Superior temporal gyrus (tissue), 1 donor: ENCODE measurements around the gene CHD9.
A peak's percentile ranks its signal among the peaks of the same experiment; 100 is the strongest.
"Not testable (repeated sequence)": the region's sequence is repeated elsewhere in the genome, so short reads cannot be mapped to it uniquely, and the experiment has no call there.

Experiments
- DNase-seq: peaks from one replicate; pipeline ENCODE4 v3.0.0-alpha.2; 2016; ENCODE audit errors: extremely low spot score

CHD9 gene

DNA sequence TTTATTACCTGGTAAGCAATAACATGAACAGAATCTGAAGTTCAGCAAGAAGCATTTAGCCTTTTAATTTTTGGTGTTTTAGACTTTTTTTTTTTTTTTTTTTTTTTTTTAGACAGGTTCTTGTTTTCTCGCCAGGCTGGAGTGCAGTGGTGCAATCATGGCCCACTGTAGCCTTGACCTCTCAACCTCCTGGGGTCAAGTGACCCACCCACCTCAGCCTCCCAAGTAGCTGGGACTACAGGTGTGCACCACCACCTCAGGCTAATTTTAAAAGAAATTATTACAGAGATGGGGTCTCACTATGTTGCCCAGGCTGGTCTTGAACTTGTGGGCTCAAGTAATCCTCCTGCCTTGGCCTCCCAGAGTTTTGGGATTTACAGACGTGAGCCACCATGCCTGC is 206.5 kb downstream of the CHD9 start:
- DNase-seq, result no peak

DNA sequence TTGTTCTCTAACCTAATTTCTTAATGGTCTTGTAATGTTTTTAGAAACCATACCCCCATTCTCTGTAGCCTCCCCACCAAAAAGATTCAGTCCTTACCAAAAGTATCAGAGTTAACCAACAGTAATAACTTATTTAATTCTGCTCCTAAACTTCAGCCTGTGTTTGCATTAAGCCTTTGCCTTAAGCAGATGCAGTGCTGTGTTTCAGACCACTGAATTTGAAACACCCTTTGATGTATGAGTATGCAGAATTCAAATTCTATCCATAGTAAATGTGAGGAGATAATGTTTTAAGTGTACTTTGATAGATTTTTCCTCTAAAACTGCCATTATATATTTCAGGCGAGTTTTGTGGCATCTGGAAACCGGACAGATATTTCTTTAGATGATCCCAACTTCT is 207.9 kb downstream of the CHD9 start:
- DNase-seq, result no peak

- DNase-seq, result no peak
Measured at GRCh38 chr16:53266156-53266555, 211.4 kb downstream of the CHD9 start.

GRCh38 chr16:53278498-53278897 is 223.7 kb downstream of the CHD9 start:
- not testable (repeated sequence) for DNase-seq

- no peak for DNase-seq
Measured at GRCh38 chr16:53281280-53281679, 226.5 kb downstream of the CHD9 start.

DNA sequence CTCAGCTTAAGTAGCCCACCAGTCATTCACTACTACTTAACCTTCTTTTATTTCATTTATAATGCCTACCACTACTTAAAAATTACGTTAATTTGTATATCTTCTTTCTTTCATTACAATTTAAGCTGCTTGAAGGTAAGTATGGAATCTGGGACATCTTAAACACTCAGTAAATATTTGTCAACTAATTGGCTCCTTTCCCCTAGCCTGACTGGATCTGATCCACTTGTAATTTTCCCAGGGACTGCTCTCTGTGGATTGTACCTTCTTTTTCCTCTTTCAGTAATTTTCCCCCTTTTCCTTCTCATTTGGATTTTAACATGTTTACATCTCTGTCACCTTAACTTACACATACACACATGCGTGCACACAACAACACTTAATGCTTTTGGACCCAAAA is 227.1 kb downstream of the CHD9 start:
- no peak for DNase-seq

- no peak for DNase-seq
Measured at GRCh38 chr16:53282328-53282727, 227.5 kb downstream of the CHD9 start.

- DNase-seq, result peak; percentile 78
Measured at GRCh38 chr16:53282975-53283946, 228.5 kb downstream of the CHD9 start.

- DNase-seq, result no peak
Measured at GRCh38 chr16:53285236-53285635, 230.4 kb downstream of the CHD9 start.

DNA sequence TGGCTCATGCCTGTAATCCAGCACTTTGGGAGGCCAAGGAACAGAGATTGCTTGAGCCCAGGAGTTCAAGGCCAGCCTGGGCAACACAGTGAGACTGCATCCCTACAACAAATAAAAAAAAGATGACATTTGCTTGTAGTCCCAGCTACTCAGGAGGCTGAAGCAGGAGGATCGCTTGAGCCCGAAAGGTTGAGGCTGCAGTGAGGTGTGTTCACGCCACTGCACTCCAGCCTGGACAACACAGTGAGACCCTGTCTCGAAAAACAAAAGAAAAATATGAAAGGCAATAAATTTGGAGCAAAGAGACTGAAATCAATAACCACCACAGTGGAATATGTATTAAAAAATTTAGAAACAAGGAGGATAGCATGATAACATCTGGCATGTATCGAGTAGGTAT is 235.7 kb downstream of the CHD9 start:
- DNase-seq, result no peak

DNA sequence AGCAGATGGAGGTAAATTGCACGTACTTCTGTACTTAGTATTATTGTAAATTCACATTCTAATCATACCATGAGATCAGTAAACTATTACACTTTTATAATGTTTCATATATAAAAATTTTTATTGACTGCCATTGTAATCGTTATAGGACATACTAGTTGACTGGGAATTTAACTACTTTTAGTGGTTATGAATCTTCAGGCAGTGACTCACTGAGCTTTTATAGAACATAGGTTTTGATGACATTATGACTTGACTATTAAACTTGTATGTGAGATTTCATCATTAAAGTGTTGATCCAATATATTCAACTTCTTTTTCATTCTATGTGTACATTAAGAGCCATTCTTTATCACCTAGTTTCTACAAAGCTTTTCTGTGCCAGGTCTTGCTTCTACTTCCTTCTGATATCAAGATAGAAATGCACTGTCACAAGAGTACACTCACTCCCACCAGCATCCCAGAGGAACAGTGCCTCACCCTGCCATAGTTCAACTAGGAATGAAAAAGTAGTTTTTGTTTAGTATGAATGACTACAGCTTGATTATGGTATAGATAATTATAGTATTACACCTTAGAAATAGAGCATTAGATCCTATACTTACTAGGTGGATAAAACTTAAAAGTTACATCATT is 237.1 kb downstream of the CHD9 start:
- no peak for DNase-seq

GRCh38 chr16:53297477-53297876 is 242.7 kb downstream of the CHD9 start:
- DNase-seq, result peak; percentile 26

- DNase-seq, result no peak
Measured at GRCh38 chr16:53304334-53304733, 249.5 kb downstream of the CHD9 start.

GRCh38 chr16:53305743-53306142 is 251.0 kb downstream of the CHD9 start:
- DNase-seq, result no peak

DNA sequence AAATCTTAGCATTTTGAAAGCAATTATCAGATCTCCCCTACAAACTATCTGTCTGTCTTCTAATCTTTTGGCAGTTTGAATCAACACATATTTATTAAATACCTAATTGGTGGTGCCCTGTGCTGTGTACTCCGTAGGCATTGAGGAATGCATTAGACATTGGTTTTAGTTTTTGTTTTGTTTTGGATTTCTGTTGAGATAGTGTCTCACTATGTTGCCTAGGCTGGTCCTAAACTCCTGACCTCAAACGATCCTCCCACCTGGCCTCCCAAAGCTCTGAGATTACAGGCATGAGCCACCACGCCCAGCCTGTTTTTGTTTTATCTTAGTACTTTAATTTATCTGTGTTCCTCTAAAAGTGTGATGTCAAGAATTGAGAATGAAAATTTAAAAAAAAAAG is 254.7 kb downstream of the CHD9 start:
- DNase-seq, result no peak

GRCh38 chr16:53320992-53321391 is 266.2 kb downstream of the CHD9 start:
- DNase-seq, result no peak

DNA sequence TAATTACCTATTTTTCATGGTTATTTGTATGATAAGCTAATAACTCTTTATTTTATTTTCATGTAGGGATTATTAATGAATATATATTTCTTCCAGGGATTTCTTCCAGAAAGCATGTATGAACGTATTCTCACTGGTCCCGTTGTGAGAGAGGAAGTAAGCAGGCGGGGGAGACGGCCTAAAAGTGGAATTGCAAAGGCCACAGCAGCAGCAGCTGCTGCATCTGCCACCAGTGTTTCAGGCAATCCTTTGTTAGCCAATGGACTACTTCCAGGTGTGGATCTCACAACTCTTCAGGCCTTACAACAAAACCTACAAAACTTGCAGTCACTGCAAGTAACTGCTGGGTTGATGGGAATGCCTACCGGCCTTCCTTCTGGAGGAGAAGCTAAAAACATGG is 269.1 kb downstream of the CHD9 start:
- DNase-seq, result no peak

DNA sequence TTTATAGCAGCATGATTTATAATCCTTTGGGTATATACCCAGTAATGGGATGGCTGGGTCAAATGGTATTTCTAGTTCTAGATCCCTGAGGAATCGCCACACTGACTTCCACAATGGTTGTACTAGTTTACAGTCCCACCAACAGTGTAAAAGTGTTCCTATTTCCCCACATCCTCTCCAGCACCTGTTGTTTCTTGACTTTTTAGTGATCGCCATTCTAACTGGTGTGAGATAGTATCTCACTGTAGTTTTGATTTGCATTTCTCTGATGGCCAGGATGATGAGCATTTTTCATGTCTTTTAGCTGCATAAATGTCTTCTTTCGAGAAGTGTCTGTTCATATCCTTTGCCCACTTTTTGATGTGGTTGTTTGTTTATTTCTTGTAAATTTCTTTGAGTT is 276.2 kb downstream of the CHD9 start:
- DNase-seq, result not testable (repeated sequence)

- DNase-seq, result no peak
Measured at GRCh38 chr16:53334581-53334980, 279.8 kb downstream of the CHD9 start.

- no peak for DNase-seq
Measured at GRCh38 chr16:53337294-53337693, 282.5 kb downstream of the CHD9 start.

- no peak for DNase-seq
Measured at GRCh38 chr16:53341792-53342191, 287.0 kb downstream of the CHD9 start.

GRCh38 chr16:53355064-53355463 is 300.3 kb downstream of the CHD9 start:
- DNase-seq, result no peak
